GM12864 (cell line): ENCODE results near the gene DEFB132.
A peak's percentile ranks its signal among the peaks of the same experiment; 100 is the strongest.

ENCODE experiments used
- DNase-seq: peaks from one replicate; pipeline ENCODE4 v3.0.0-alpha.2; 2011; ENCODE audit warnings: low read depth
- H3K4me3 ChIP-seq: 2 replicates; pipeline ENCODE4 v1.5.1; 2011; ENCODE audit warnings: mild to moderate bottlenecking, low read depth, low read length, control low read depth
- TF ChIP-seq, protein P1 (sequence below): IDR thresholded peaks from 2 replicates; pipeline ENCODE4 v1.5.1; 2011; ENCODE audit warnings: low read depth, mild to moderate bottlenecking, moderate library complexity, low read length, control low read depth, inconsistent platforms; ENCODE audit errors: missing control alignments

The DEFB132 gene, protein sequence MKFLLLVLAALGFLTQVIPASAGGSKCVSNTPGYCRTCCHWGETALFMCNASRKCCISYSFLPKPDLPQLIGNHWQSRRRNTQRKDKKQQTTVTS

DNA sequence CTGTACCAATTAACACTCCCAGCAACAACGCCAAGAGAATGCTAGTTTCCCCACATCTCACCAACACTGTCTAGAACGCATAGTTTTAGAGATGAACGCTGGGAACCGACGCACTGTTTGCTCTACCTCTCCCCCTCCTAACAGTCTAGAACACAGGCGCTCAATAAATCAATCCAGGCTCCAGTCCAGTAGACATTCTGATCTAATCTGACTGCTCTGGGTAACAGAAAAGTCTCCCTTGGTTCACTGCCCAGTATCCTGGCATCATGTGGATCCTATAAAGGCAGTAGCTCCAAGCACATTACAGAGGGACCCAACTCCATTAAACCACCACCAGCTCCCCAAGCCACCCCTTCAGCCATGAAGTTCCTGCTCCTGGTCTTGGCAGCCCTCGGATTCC is at the start of gene DEFB132:
Gene DEFB132 (plus strand): TSS at position 306 of the 400 bp plus-strand sequence. CDS start 55 bp downstream, at position 361.
- TF ChIP-seq, protein P1, sequence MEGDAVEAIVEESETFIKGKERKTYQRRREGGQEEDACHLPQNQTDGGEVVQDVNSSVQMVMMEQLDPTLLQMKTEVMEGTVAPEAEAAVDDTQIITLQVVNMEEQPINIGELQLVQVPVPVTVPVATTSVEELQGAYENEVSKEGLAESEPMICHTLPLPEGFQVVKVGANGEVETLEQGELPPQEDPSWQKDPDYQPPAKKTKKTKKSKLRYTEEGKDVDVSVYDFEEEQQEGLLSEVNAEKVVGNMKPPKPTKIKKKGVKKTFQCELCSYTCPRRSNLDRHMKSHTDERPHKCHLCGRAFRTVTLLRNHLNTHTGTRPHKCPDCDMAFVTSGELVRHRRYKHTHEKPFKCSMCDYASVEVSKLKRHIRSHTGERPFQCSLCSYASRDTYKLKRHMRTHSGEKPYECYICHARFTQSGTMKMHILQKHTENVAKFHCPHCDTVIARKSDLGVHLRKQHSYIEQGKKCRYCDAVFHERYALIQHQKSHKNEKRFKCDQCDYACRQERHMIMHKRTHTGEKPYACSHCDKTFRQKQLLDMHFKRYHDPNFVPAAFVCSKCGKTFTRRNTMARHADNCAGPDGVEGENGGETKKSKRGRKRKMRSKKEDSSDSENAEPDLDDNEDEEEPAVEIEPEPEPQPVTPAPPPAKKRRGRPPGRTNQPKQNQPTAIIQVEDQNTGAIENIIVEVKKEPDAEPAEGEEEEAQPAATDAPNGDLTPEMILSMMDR: no peak
- H3K4me3 ChIP-seq: no peak within 1 kb of the TSS
- DNase-seq: no peak

DNA sequence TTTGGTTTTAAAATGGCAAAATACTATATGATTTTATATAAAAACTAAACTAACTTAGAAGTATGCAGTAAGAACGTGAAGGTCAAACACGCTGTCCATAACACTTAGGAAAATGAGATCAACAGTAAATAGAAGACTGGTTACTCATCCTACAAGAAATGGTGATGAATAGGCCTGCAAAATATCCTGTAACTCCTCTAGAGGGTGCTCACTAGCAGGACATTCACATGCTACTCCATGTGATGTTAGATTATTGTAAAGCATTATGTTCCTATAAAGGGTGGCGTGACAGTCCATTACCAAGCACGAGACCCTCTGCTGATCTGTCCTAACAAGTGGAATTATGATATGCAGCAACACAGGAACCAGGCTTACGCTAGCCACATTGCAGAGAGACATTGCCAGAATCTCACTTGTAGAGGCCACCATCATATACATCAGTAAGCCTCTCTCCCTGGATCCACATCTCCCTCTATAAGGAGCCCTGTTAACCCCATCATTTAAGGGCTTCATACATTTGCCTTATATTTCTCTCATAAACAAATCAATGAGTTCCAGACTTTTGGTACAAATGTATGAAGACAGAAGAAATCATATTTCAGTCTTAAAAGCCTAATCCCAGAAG is 48.5 kb upstream of the DEFB132 start:
- TF ChIP-seq, protein P1: peak; percentile 64
- H3K4me3 ChIP-seq: no peak overlapping the region
- DNase-seq: peak; percentile 4

DNA sequence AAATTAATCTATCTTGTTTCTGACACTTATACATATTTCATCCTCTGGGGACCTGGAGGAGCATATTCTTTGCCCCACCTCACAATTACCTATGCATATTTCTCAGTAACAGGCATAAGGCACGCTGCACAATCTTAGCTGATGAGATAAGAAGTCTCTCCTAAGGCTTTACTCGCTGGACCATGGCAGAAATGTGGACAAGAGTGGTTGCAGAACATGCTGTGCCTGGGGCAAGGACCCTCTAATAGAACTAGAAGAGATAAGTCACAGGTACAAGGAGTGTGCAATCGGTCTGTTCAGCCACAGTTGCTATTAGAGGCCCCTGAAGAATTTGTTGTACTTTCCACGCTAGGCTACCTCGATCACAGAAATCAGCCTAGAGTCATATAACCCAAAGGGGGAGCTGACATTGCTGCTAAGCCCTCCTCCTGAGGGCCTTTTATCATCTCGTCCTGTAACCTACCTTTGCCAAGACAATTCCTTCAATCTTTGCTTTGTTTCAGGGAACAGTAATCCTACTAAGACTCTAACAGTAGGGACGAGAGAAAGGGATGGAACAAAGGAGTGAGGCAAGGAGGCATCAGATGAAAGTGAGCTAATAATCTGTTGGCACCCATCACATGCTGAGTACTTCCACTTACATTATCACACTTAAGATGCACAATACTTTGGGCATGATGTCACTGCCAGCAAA is 46.6 kb upstream of the DEFB132 start:
- DNase-seq: no peak
- TF ChIP-seq, protein P1: no peak
- no peak overlapping the region for H3K4me3 ChIP-seq

DNA sequence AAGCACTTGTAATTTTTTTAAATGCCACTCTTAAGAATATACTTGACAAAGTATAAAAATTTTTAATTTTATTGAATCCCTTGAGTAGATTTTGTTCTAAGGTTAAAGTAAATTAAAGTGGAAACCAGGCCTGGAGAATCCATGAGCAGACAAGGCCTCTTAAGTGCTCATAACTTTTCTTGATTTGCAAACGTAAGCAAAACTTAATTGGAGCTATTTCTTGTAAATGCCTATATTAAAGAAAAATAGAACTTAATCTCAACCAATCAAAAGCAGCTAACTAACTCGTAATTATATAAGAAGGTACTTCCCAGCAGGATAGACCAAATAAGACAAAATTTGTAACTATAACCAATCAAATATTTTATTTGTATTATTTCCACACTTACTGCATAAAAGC is 43.1 kb upstream of the DEFB132 start:
- no peak for DNase-seq
- TF ChIP-seq, protein P1: no peak
- no peak overlapping the region for H3K4me3 ChIP-seq

DNA sequence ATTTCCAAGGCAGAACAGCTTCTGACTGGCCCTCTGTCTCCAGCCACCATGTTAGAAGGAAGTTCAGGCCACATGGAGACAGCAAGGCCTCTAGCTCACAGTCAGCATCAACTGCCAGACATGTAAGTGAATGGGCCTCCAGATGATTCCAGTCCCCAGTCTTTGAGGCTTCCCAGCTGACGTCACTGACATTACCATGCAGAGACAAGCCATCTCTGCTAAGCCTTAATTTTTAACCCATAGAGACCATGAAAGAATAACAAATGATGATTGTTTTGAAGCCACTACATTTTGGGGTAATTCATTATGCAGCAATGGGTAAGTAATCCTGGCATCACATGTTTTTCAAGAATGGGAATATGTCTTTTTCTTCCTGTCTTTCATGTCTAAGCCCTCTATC is 41.7 kb upstream of the DEFB132 start:
- H3K4me3 ChIP-seq: no peak overlapping the region
- TF ChIP-seq, protein P1: no peak
- DNase-seq: no peak

DNA sequence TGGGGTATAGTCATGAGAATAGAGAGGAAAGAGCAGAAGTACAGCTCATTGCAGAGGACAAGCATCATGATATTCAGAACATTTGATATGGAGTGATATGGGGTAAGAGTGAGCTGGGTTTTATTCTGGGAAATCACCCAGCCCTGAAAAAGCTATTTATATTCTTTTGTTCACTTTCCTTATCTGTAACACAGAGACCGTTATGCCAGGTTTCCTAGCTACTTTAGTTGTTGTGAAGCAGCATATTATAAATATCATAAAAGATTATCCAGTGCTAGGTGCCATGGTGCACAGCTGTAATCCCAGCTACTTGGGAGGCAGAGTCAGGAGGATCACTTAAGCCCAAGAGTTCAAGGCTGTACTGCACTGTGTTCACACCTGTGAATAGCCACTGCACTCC is 40.3 kb upstream of the DEFB132 start:
- TF ChIP-seq, protein P1: no peak
- no peak for DNase-seq
- no peak overlapping the region for H3K4me3 ChIP-seq
